GM23248 (cell line): Measurements from ENCODE around the gene TADA2A. TPM values are rescaled to one million over a fixed set of nuclear protein-coding genes. Genes with fewer than 3 reads are reported as not detected.
A peak's percentile ranks its signal among the peaks of the same experiment; 100 is the strongest.

Experiments
- DNase-seq: peaks from one replicate; pipeline ENCODE4 v3.0.0-alpha.2; 2015
- H2AFZ ChIP-seq: fragments of 200-600 bp; sonication (generic); 2 replicates; pipeline ENCODE4 v1.6.1; 2016; ENCODE audit warnings: antibody characterized with exemption
- H3F3A ChIP-seq: fragments of 200-600 bp; sonication (generic); 2 replicates; pipeline ENCODE4 v1.6.1; 2016; ENCODE audit warnings: mild to moderate bottlenecking, antibody characterized with exemption, mixed run types; ENCODE audit not compliant: insufficient read depth
- H3K27ac ChIP-seq: fragments of 200-600 bp; sonication (generic); 2 replicates; pipeline ENCODE4 v1.5.1; 2016; ENCODE audit warnings: mild to moderate bottlenecking
- H3K27me3 ChIP-seq: fragments of 200-600 bp; sonication (generic); replicated peaks from 2 replicates; pipeline ENCODE4 v1.6.1; 2016; ENCODE audit warnings: mild to moderate bottlenecking; ENCODE audit not compliant: insufficient read depth
- H3K36me3 ChIP-seq: fragments of 200-600 bp; sonication (generic); 2 replicates; pipeline ENCODE4 v1.6.1; 2016; ENCODE audit warnings: low read depth, mild to moderate bottlenecking
- H3K4me1 ChIP-seq: fragments of 200-600 bp; sonication (generic); 2 replicates; pipeline ENCODE4 v1.6.1; 2016; ENCODE audit warnings: mild to moderate bottlenecking; ENCODE audit not compliant: insufficient read depth
- H3K4me2 ChIP-seq: fragments of 200-600 bp; sonication (generic); one replicate; pipeline ENCODE4 v1.6.1; 2016; ENCODE audit warnings: mild to moderate bottlenecking; ENCODE audit not compliant: unreplicated experiment
- H3K4me3 ChIP-seq: fragments of 200-600 bp; sonication (generic); 2 replicates; pipeline ENCODE4 v1.5.1; 2016; ENCODE audit warnings: mild to moderate bottlenecking
- H3K79me2 ChIP-seq: fragments of 200-600 bp; sonication (generic); 2 replicates; pipeline ENCODE4 v1.6.1; 2016; ENCODE audit warnings: mild to moderate bottlenecking; ENCODE audit not compliant: insufficient read depth
- H3K9ac ChIP-seq: fragments of 200-600 bp; sonication (generic); 2 replicates; pipeline ENCODE4 v1.6.1; 2016; ENCODE audit warnings: mild to moderate bottlenecking
- H3K9me2 ChIP-seq: fragments of 200-600 bp; sonication (generic); 2 replicates; pipeline ENCODE4 v1.6.1; 2016; ENCODE audit warnings: mixed run types, mild to moderate bottlenecking, moderate library complexity; ENCODE audit not compliant: insufficient read depth
- H3K9me3 ChIP-seq: fragments of 200-600 bp; sonication (generic); one replicate; pipeline ENCODE4 v1.6.1; 2017; ENCODE audit warnings: low read depth
- H4K20me1 ChIP-seq: fragments of 200-600 bp; sonication (generic); 2 replicates; pipeline ENCODE4 v1.6.0; 2016; ENCODE audit not compliant: insufficient read depth
- EZH2 ChIP-seq: fragments of 200-600 bp; sonication (generic); IDR thresholded peaks from 2 replicates; pipeline ENCODE4 v1.6.1; 2018; ENCODE audit warnings: antibody characterized with exemption, mild to moderate bottlenecking; ENCODE audit not compliant: insufficient read depth, poor library complexity, severe bottlenecking
- EZH2phosphoT487 ChIP-seq: fragments of 200-600 bp; sonication (generic); IDR thresholded peaks from 2 replicates; pipeline ENCODE4 v1.6.1; 2018; ENCODE audit warnings: antibody characterized with exemption, moderate library complexity, mild to moderate bottlenecking, low read depth; ENCODE audit not compliant: insufficient read depth
- WGBS, 2 experiments: methylation state at CpG; one replicate each; pipeline ENCODE4 v1.1.6; 2015 to 2017; ENCODE audit warnings: low lambda C conversion rate in 2 of 2, low coverage in 1 of 2; ENCODE audit errors: missing lambda C conversion rate in 2 of 2; 5-methylcytosine and 5-hydroxymethylcytosine counted together
- in situ Hi-C: fragments of 300-500 bp; cut with MboI; formaldehyde crosslinking; loops from 2 replicates; pipeline ENCODE4 v1.15.0; 2020
- polyA plus RNA-seq: library from polyadenylated mRNA; unstranded; fragments of >200 nt; fragmentation: Nextera tagmentation; extraction: Ambion mirVana; gene quantifications from 2 replicates; pipeline ENCODE4 v1.2.1, GENCODE V29; 2016
- total RNA-seq: library from RNA; depleted of rRNA; stranded (reverse); fragments of >200 nt; shearing (Covaris generic); gene quantifications from 2 replicates; pipeline ENCODE4 v1.2.3, GENCODE V29; 2014

TADA2A gene
- total and polyA plus RNA-seq, 2 experiments from 2014 or later: 16.7 to 18.3 TPM

DNA sequence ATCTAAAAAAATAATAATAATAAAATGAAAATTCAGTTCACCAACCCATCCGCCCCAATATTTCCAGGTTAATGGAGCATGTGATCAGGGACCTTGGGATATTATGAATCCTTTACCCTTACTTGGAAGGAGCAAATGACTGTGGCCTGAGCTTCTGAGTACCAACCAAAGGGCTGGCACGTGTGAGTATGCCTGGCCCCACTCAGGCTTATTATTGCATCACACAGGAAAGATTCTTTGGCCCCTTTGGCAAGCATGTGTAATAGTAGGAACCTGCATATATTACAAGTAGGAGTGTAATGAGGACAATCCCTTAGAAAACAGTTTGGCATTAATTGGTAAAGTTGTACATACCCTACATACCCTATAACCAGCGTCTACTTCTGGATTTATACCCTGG lies 38.1 kb upstream of the TADA2A start:
- H3K4me2 ChIP-seq: no peak overlapping the region
- DNase-seq: peak; percentile 68
- no peak overlapping the region for H3K27ac ChIP-seq
- no peaks in the 10 kb centered on the region for H3F3A ChIP-seq
- WGBS, 2 experiments: 68% methylated on average over 3 of the region's 3 CpGs
- in situ Hi-C loops: no loop called here
- TF ChIP-seq EZH2phosphoT487 (no peak), EZH2 (no peak)
- no peak overlapping the region for H3K4me3 ChIP-seq
- H3K79me2 ChIP-seq: no peaks in the 10 kb centered on the region
- no peak overlapping the region for H2AFZ ChIP-seq
- no peaks in the 10 kb centered on the region for H3K36me3 ChIP-seq
- no peaks in the 10 kb centered on the region for H3K9me2 ChIP-seq
- no peak overlapping the region for H3K9ac ChIP-seq
- H3K9me3 ChIP-seq: no peaks in the 10 kb centered on the region
- H3K27me3 ChIP-seq: no peaks in the 10 kb centered on the region
- no peaks in the 10 kb centered on the region for H4K20me1 ChIP-seq
- 0 out of 2 replicates have a peak, but pooled peaks cover 6% of the 10 kb centered on the region for H3K4me1 ChIP-seq

DNA sequence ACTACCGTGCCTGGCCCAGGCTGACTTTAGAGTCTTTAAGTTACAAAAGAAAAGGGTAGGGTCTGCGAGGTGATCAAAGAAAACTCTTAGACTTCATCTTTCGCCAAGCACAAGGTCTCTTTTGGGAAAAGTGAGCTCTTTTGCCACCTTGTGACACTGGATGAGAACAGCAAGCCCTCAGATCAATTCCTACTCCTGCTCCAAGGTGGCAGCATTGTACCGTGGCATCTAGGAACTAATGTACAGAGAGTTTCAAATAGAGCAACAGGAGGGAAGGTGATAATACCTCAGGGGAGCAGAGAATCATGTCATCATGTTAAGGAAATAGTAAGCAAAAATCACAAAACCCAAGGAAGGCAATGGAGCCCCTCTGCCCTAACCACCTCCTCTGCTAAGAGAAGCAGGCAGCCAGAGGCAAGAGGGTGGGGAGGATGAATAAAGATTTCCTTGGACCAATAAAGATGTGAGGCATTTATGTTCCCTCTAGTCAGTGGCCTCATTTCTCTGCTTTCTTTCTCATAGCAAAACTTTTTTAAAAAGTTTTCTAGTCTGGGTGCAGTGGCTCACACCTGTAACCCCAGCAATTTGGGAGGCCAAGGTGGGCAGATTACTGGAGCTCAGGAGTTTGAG lies 33.0 kb upstream of the TADA2A start:
- H3K9ac ChIP-seq: no peak overlapping the region
- H3K9me3 ChIP-seq: no peaks in the 10 kb centered on the region
- TF ChIP-seq EZH2phosphoT487: no peak
- TF ChIP-seq EZH2: no peak
- H3K79me2 ChIP-seq: no peaks in the 10 kb centered on the region
- H3K4me2 ChIP-seq: no peak overlapping the region
- peak overlapping the region; percentile 61; the same call in 1 of the 2 replicates for H2AFZ ChIP-seq
- DNase-seq: peak; percentile 86
- H3K9me2 ChIP-seq: no peaks in the 10 kb centered on the region
- no peaks in the 10 kb centered on the region for H4K20me1 ChIP-seq
- in situ Hi-C loops: no loop called here
- WGBS, 2 experiments: 2 to 3% methylated on average over 4 of the region's 4 CpGs
- H3K4me1 ChIP-seq: 0 out of 2 replicates have a peak, but pooled peaks cover 3% of the 10 kb centered on the region
- H3K36me3 ChIP-seq: no peaks in the 10 kb centered on the region
- no peak overlapping the region for H3K4me3 ChIP-seq
- no peaks in the 10 kb centered on the region for H3F3A ChIP-seq
- no peak overlapping the region for H3K27ac ChIP-seq
- no peaks in the 10 kb centered on the region for H3K27me3 ChIP-seq

DNA sequence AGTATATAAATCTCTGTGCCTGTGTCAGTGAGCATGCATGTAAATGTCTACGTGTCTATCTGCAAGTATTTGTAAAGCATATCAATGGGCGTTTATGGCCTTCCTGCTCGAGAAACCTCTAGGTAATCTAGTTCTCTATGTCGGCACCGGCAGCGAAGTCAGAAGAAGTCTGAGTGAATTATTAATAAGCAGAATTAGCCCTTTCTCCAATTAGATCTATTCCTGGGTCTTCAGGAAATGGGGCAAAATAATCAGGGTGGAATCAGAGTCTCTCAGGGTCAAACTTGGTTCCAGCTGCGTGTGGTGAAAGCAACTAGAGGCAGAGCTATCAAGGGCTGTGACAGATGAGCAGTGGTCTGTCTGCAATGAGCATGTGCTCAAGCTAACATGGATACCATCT lies 31.0 kb upstream of the TADA2A start, which contains the start of gene C17orf78:
TSS of gene C17orf78 (plus strand) at position 280 of the 400 bp plus-strand sequence. CDS start at position 388, 108 bp downstream.
- no peak within 1 kb of the TSS for H3K27ac ChIP-seq
- no peaks in the 10 kb centered on the region for H4K20me1 ChIP-seq
- no peak for TF ChIP-seq EZH2
- no peak for TF ChIP-seq EZH2phosphoT487
- no peak for DNase-seq
- H3K9me2 ChIP-seq: no peaks in the 10 kb centered on the region
- no peak within 1 kb of the TSS for H3K4me3 ChIP-seq
- H3K9ac ChIP-seq: no peak within 1 kb of the TSS
- no peaks in the 10 kb centered on the region for H3F3A ChIP-seq
- no peaks in the 10 kb centered on the region for H3K27me3 ChIP-seq
- no peak within 1 kb of the TSS for H3K4me2 ChIP-seq
- WGBS, 2 experiments: 93 to 94% methylated on average over 7 of the region's 7 CpGs
- no peaks in the 10 kb centered on the region for H3K9me3 ChIP-seq
- no peak within 1 kb of the TSS for H2AFZ ChIP-seq
- H3K4me1 ChIP-seq: no peaks in the 10 kb centered on the region
- in situ Hi-C loops: no loop called here
- H3K36me3 ChIP-seq: no peaks in the 10 kb centered on the region
- H3K79me2 ChIP-seq: no peaks in the 10 kb centered on the region

DNA sequence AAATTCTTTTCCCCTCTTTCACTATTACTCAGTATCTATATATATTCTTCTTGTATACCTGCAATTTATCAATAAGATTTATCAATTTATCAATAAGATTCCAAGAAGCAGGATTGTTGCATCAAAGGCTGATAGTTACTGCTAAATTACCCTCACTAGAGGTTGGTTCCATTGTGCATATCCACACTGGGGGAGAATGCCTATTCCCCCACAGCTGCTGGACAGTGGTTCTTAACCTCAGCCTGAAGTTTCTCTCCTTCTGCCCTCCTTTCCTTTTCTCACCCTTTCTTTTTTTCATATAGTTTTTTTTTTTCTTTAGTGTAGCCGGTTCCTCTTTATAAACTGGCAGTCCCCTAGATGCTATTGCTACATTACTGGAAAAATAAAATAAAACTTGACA lies 24.6 kb upstream of the TADA2A start:
- no peak overlapping the region for H3K9ac ChIP-seq
- H3K79me2 ChIP-seq: no peaks in the 10 kb centered on the region
- H3K27ac ChIP-seq: no peak overlapping the region
- H4K20me1 ChIP-seq: no peaks in the 10 kb centered on the region
- H3K27me3 ChIP-seq: no peaks in the 10 kb centered on the region
- in situ Hi-C loops: no loop called here
- WGBS, 2 experiments: 97 to 100% methylated on average over 1 of the region's 1 CpG
- no peak overlapping the region for H2AFZ ChIP-seq
- no peaks in the 10 kb centered on the region for H3F3A ChIP-seq
- H3K9me3 ChIP-seq: no peaks in the 10 kb centered on the region
- TF ChIP-seq EZH2phosphoT487: no peak
- TF ChIP-seq EZH2: no peak
- no peaks in the 10 kb centered on the region for H3K9me2 ChIP-seq
- H3K4me1 ChIP-seq: no peaks in the 10 kb centered on the region
- no peak for DNase-seq
- no peaks in the 10 kb centered on the region for H3K36me3 ChIP-seq
- H3K4me2 ChIP-seq: no peak overlapping the region
- H3K4me3 ChIP-seq: no peak overlapping the region
